ENCODE data around the gene DRAXIN.

DRAXIN gene

GRCh38 chr1:11764519-11764918 is 73.0 kb downstream of the DRAXIN start:
- Histone ChIP-seq H3K79me2 (no peaks in the 10 kb centered on the region), H3K9ac (no peak overlapping the region), H3K4me2 (ENCODE audit: low read length) (no peak overlapping the region), H2AFZ (no peak overlapping the region), H3K27me3 (ENCODE audit: control insufficient read depth, insufficient read depth, low read length) (no peaks in the 10 kb centered on the region), H3K36me3 (ENCODE audit: control insufficient read depth, insufficient read depth, low read length) (no peaks in the 10 kb centered on the region), H3K4me3 (ENCODE audit: low read depth, low read length) (no peak overlapping the region), H3K4me1 (no peaks in the 10 kb centered on the region), H3K9me3 (ENCODE audit: control insufficient read depth, low read length) (no peaks in the 10 kb centered on the region), H3K27ac (no peak overlapping the region)
- no peak for TF ChIP-seq CTCF (IDR thresholded peaks at IDR 0.05)

GRCh38 chr1:11765661-11766428 is 74.3 kb downstream of the DRAXIN start:
- Histone ChIP-seq H2AFZ (no peak overlapping the region), H3K36me3 (ENCODE audit: control insufficient read depth, insufficient read depth, low read length) (no peaks in the 10 kb centered on the region), H3K9ac (no peak overlapping the region), H3K79me2 (no peaks in the 10 kb centered on the region), H3K27me3 (ENCODE audit: control insufficient read depth, insufficient read depth, low read length) (no peaks in the 10 kb centered on the region), H3K4me2 (ENCODE audit: low read length) (no peak overlapping the region), H3K27ac (no peak overlapping the region), H3K4me1 (no peaks in the 10 kb centered on the region), H3K4me3 (ENCODE audit: low read depth, low read length) (no peak overlapping the region), H3K9me3 (ENCODE audit: control insufficient read depth, low read length) (no peaks in the 10 kb centered on the region)
- no peak for TF ChIP-seq CTCF (IDR thresholded peaks at IDR 0.05)

GRCh38 chr1:11766429-11766776 is 74.9 kb downstream of the DRAXIN start:
- H3K4me2 ChIP-seq (ENCODE audit: low read length) = no peak overlapping the region
- H3K9me3 ChIP-seq (ENCODE audit: control insufficient read depth, low read length) = no peaks in the 10 kb centered on the region
- H2AFZ ChIP-seq = no peak overlapping the region
- H3K27ac ChIP-seq = no peak overlapping the region
- no peaks in the 10 kb centered on the region for H3K36me3 ChIP-seq (ENCODE audit: control insufficient read depth, insufficient read depth, low read length)
- no peaks in the 10 kb centered on the region for H3K27me3 ChIP-seq (ENCODE audit: control insufficient read depth, insufficient read depth, low read length)
- H3K4me3 ChIP-seq (ENCODE audit: low read depth, low read length) = no peak overlapping the region
- no peak for TF ChIP-seq CTCF (IDR thresholded peaks at IDR 0.05)
- H3K79me2 ChIP-seq = no peaks in the 10 kb centered on the region
- no peak overlapping the region for H3K9ac ChIP-seq
- no peaks in the 10 kb centered on the region for H3K4me1 ChIP-seq

GRCh38 chr1:11767922-11768704 is 76.6 kb downstream of the DRAXIN start:
- no peak overlapping the region for H2AFZ ChIP-seq
- no peaks in the 10 kb centered on the region for H3K27me3 ChIP-seq (ENCODE audit: control insufficient read depth, insufficient read depth, low read length)
- no peaks in the 10 kb centered on the region for H3K9me3 ChIP-seq (ENCODE audit: control insufficient read depth, low read length)
- TF ChIP-seq CTCF (IDR thresholded peaks at IDR 0.05) = no peak
- no peaks in the 10 kb centered on the region for H3K79me2 ChIP-seq
- H3K4me1 ChIP-seq = no peaks in the 10 kb centered on the region
- no peak overlapping the region for H3K4me3 ChIP-seq (ENCODE audit: low read depth, low read length)
- H3K36me3 ChIP-seq (ENCODE audit: control insufficient read depth, insufficient read depth, low read length) = no peaks in the 10 kb centered on the region
- no peak overlapping the region for H3K27ac ChIP-seq
- H3K9ac ChIP-seq = no peak overlapping the region
- H3K4me2 ChIP-seq (ENCODE audit: low read length) = no peak overlapping the region
